ENCODE measurements around the gene BDKRB2. TPM values are rescaled to one million over a fixed set of nuclear protein-coding genes. Genes with fewer than 3 reads are reported as not detected.

BDKRB2 gene
- total RNA-seq, 2 experiments from 2014 or later, result not detected

GRCh38 chr14:96217376-96217913, 12.8 kb downstream of the BDKRB2 start:
- POLR2A ChIA-PET, result interaction anchor here (0.6 kb wide), 1 partner anchor 30 kb away, joined by 3 read pairs; no protein-coding TSS in a partner anchor
- DNase-seq (no peak), ATAC-seq (no peak)
- H3K9me3 Mint-ChIP-seq (ENCODE audit: low read depth), result peaks cover under 1% of the 10 kb centered on the region
- intact Hi-C loops (cut with DNase I, micrococcal nuclease), result no loop called here
- H3K27ac Mint-ChIP-seq, result no peak overlapping the region
- peaks cover 4% of the 10 kb centered on the region for H3K27me3 Mint-ChIP-seq
- CTCF ChIA-PET, result no interaction called here
- no peak overlapping the region for H3K4me3 Mint-ChIP-seq
- no peaks in the 10 kb centered on the region for H3K36me3 Mint-ChIP-seq (ENCODE audit: low read depth)
- no peaks in the 10 kb centered on the region for H3K4me1 Mint-ChIP-seq

- POLR2A ChIA-PET, result no interaction called here
- intact Hi-C loops (cut with DNase I, micrococcal nuclease), result no loop called here
Measured at GRCh38 chr14:96221109-96221650, 16.5 kb downstream of the BDKRB2 start.

GRCh38 chr14:96221841-96222240, 17.2 kb downstream of the BDKRB2 start:
- Mint-ChIP-seq H3K4me1 (no peaks in the 10 kb centered on the region), H3K27ac (no peak overlapping the region), H3K9me3 (ENCODE audit: low read depth) (no peaks in the 10 kb centered on the region), H3K4me3 (no peak overlapping the region), H3K36me3 (ENCODE audit: low read depth) (no peaks in the 10 kb centered on the region), H3K27me3 (peaks cover 4% of the 10 kb centered on the region)
- DNase-seq (no peak), ATAC-seq (no peak)
- ChIA-PET POLR2A (no interaction called here), CTCF (no interaction called here)
- intact Hi-C loops (cut with DNase I, micrococcal nuclease), result no loop called here

More at GRCh38 chr14:96221109-96221650, 16.5 kb downstream of the BDKRB2 start:
- no peaks in the 10 kb centered on the region for H3K4me1 Mint-ChIP-seq
- CTCF ChIA-PET, result no interaction called here
- no peak for DNase-seq
- no peak for ATAC-seq
- no peak overlapping the region for H3K27ac Mint-ChIP-seq
- H3K36me3 Mint-ChIP-seq (ENCODE audit: low read depth), result no peaks in the 10 kb centered on the region
- H3K27me3 Mint-ChIP-seq, result peaks cover 4% of the 10 kb centered on the region
- H3K9me3 Mint-ChIP-seq (ENCODE audit: low read depth), result no peaks in the 10 kb centered on the region
- no peak overlapping the region for H3K4me3 Mint-ChIP-seq

GRCh38 chr14:96224480-96225096, 19.9 kb downstream of the BDKRB2 start:
- Mint-ChIP-seq H3K9me3 (ENCODE audit: low read depth) (no peaks in the 10 kb centered on the region), H3K27ac (no peak overlapping the region), H3K4me1 (no peaks in the 10 kb centered on the region), H3K36me3 (ENCODE audit: low read depth) (no peaks in the 10 kb centered on the region), H3K27me3 (peaks cover 4% of the 10 kb centered on the region), H3K4me3 (no peak overlapping the region)
- DNase-seq (no peak), ATAC-seq (no peak)
- POLR2A ChIA-PET, result no interaction called here
- intact Hi-C loops (cut with DNase I, micrococcal nuclease), result no loop called here
- CTCF ChIA-PET, result no interaction called here

GRCh38 chr14:96225213-96225612, 20.6 kb downstream of the BDKRB2 start:
- ATAC-seq, result no peak
- Mint-ChIP-seq H3K4me3 (no peak overlapping the region), H3K9me3 (ENCODE audit: low read depth) (no peaks in the 10 kb centered on the region), H3K27ac (no peak overlapping the region), H3K4me1 (no peaks in the 10 kb centered on the region), H3K36me3 (ENCODE audit: low read depth) (no peaks in the 10 kb centered on the region), H3K27me3 (peaks cover 4% of the 10 kb centered on the region)
- DNase-seq, result no peak
- ChIA-PET POLR2A (no interaction called here), CTCF (no interaction called here)
- intact Hi-C loops (cut with DNase I, micrococcal nuclease), result no loop called here

GRCh38 chr14:96225745-96226151, 21.1 kb downstream of the BDKRB2 start:
- no peaks in the 10 kb centered on the region for H3K4me1 Mint-ChIP-seq
- ATAC-seq, result no peak
- H3K4me3 Mint-ChIP-seq, result no peak overlapping the region
- intact Hi-C loops (cut with DNase I, micrococcal nuclease), result no loop called here
- CTCF ChIA-PET, result no interaction called here
- POLR2A ChIA-PET, result no interaction called here
- peaks cover under 1% of the 10 kb centered on the region for H3K27me3 Mint-ChIP-seq
- H3K27ac Mint-ChIP-seq, result no peak overlapping the region
- H3K9me3 Mint-ChIP-seq (ENCODE audit: low read depth), result no peaks in the 10 kb centered on the region
- DNase-seq, result no peak
- no peaks in the 10 kb centered on the region for H3K36me3 Mint-ChIP-seq (ENCODE audit: low read depth)

GRCh38 chr14:96227428-96227827, 22.8 kb downstream of the BDKRB2 start:
- CTCF ChIA-PET, result interaction anchor here (1.1 kb wide), 1 partner anchor 47 kb away, joined by 5 read pairs; no protein-coding TSS in a partner anchor
- no peak for DNase-seq
- Mint-ChIP-seq H3K27me3 (no peaks in the 10 kb centered on the region), H3K36me3 (ENCODE audit: low read depth) (no peaks in the 10 kb centered on the region), H3K27ac (no peak overlapping the region), H3K4me1 (no peaks in the 10 kb centered on the region), H3K9me3 (ENCODE audit: low read depth) (no peaks in the 10 kb centered on the region), H3K4me3 (no peak overlapping the region)
- POLR2A ChIA-PET, result no interaction called here
- intact Hi-C loops (cut with DNase I, micrococcal nuclease), result no loop called here
- no peak for ATAC-seq

- POLR2A ChIA-PET, result no interaction called here
- CTCF ChIA-PET, result no interaction called here
- Mint-ChIP-seq H3K27me3 (no peaks in the 10 kb centered on the region), H3K4me1 (no peaks in the 10 kb centered on the region), H3K27ac (no peak overlapping the region), H3K36me3 (ENCODE audit: low read depth) (no peaks in the 10 kb centered on the region), H3K4me3 (no peak overlapping the region), H3K9me3 (ENCODE audit: low read depth) (no peaks in the 10 kb centered on the region)
- intact Hi-C loops (cut with DNase I, micrococcal nuclease), result no loop called here
- DNase-seq (no peak), ATAC-seq (no peak)
Measured at GRCh38 chr14:96229315-96229714, 24.7 kb downstream of the BDKRB2 start.

GRCh38 chr14:96231056-96231455, 26.4 kb downstream of the BDKRB2 start:
- Mint-ChIP-seq H3K4me1 (no peaks in the 10 kb centered on the region), H3K36me3 (ENCODE audit: low read depth) (no peaks in the 10 kb centered on the region), H3K4me3 (no peak overlapping the region), H3K9me3 (ENCODE audit: low read depth) (no peaks in the 10 kb centered on the region), H3K27me3 (no peaks in the 10 kb centered on the region), H3K27ac (no peak overlapping the region)
- intact Hi-C loops (cut with DNase I, micrococcal nuclease), result no loop called here
- ATAC-seq, result no peak
- DNase-seq, result no peak
- ChIA-PET POLR2A (no interaction called here), CTCF (no interaction called here)

- POLR2A ChIA-PET, result no interaction called here
- H3K4me1 Mint-ChIP-seq, result no peaks in the 10 kb centered on the region
- intact Hi-C loops (cut with DNase I, micrococcal nuclease), result no loop called here
- H3K27me3 Mint-ChIP-seq, result no peaks in the 10 kb centered on the region
- ATAC-seq (no peak), DNase-seq (no peak)
- H3K36me3 Mint-ChIP-seq (ENCODE audit: low read depth), result no peaks in the 10 kb centered on the region
- H3K27ac Mint-ChIP-seq, result no peak overlapping the region
- no peaks in the 10 kb centered on the region for H3K9me3 Mint-ChIP-seq (ENCODE audit: low read depth)
- H3K4me3 Mint-ChIP-seq, result no peak overlapping the region
- CTCF ChIA-PET, result no interaction called here
Measured at GRCh38 chr14:96231526-96232130, 27.0 kb downstream of the BDKRB2 start.

- ATAC-seq (no peak), DNase-seq (no peak)
- H3K27me3 Mint-ChIP-seq, result no peaks in the 10 kb centered on the region
- H3K4me1 Mint-ChIP-seq, result no peaks in the 10 kb centered on the region
- H3K27ac Mint-ChIP-seq, result no peak overlapping the region
- ChIA-PET POLR2A (no interaction called here), CTCF (interaction anchor here (0.6 kb wide), 1 partner anchor 39 kb away, joined by 3 read pairs; no protein-coding TSS in a partner anchor)
- no peaks in the 10 kb centered on the region for H3K9me3 Mint-ChIP-seq (ENCODE audit: low read depth)
- no peaks in the 10 kb centered on the region for H3K36me3 Mint-ChIP-seq (ENCODE audit: low read depth)
- no peak overlapping the region for H3K4me3 Mint-ChIP-seq
- intact Hi-C loops (cut with DNase I, micrococcal nuclease), result no loop called here
Measured at GRCh38 chr14:96232506-96232905, 27.9 kb downstream of the BDKRB2 start.

GRCh38 chr14:96233661-96234060, 29.0 kb downstream of the BDKRB2 start:
- Mint-ChIP-seq H3K27ac (no peak overlapping the region), H3K9me3 (ENCODE audit: low read depth) (no peaks in the 10 kb centered on the region), H3K4me1 (no peaks in the 10 kb centered on the region), H3K27me3 (no peaks in the 10 kb centered on the region), H3K4me3 (no peak overlapping the region), H3K36me3 (ENCODE audit: low read depth) (no peaks in the 10 kb centered on the region)
- intact Hi-C loops (cut with DNase I, micrococcal nuclease), result no loop called here
- ATAC-seq, result no peak
- POLR2A ChIA-PET, result no interaction called here
- no peak for DNase-seq
- CTCF ChIA-PET, result no interaction called here
